HPDE6-E6E7 (cell line): ENCODE measurements around the gene RIN2.
"Not testable (repeated sequence)": the region's sequence is repeated elsewhere in the genome, so short reads cannot be mapped to it uniquely, and the experiment has no call there.

Experiments
- DNase-seq: peaks from one replicate; pipeline ENCODE4 v3.0.0; 2011; ENCODE audit warnings: missing footprints; ENCODE audit errors: extremely low spot score

RIN2 gene

GRCh38 chr20:19785173-19785982 is 27.3 kb downstream of the RIN2 start:
- DNase-seq = no peak

GRCh38 chr20:19785983-19786285 is 27.9 kb downstream of the RIN2 start:
- no peak for DNase-seq

- peak; percentile 31 for DNase-seq
Observed at GRCh38 chr20:19786311-19786710, 28.3 kb downstream of the RIN2 start.

GRCh38 chr20:19787366-19787765 is 29.3 kb downstream of the RIN2 start:
- DNase-seq = no peak

- no peak for DNase-seq
Observed at GRCh38 chr20:19789009-19789408, 31.0 kb downstream of the RIN2 start.

GRCh38 chr20:19789446-19789845 is 31.4 kb downstream of the RIN2 start:
- DNase-seq = no peak

GRCh38 chr20:19791887-19792286 is 33.8 kb downstream of the RIN2 start:
- no peak for DNase-seq

GRCh38 chr20:19793716-19794115 is 35.7 kb downstream of the RIN2 start:
- DNase-seq = no peak

GRCh38 chr20:19794941-19795340 is 36.9 kb downstream of the RIN2 start:
- no peak for DNase-seq

GRCh38 chr20:19799325-19799724 is 41.3 kb downstream of the RIN2 start:
- DNase-seq = no peak

- DNase-seq = no peak
Observed at GRCh38 chr20:19802099-19802491, 44.0 kb downstream of the RIN2 start.

- peak; percentile 90 for DNase-seq
Observed at GRCh38 chr20:19802492-19803158, 44.6 kb downstream of the RIN2 start.

GRCh38 chr20:19806276-19806675 is 48.2 kb downstream of the RIN2 start:
- not testable (repeated sequence) for DNase-seq

- no peak for DNase-seq
Observed at GRCh38 chr20:19806806-19807190, 48.7 kb downstream of the RIN2 start.

GRCh38 chr20:19807191-19807945 is 49.3 kb downstream of the RIN2 start:
- DNase-seq = no peak
